ENCODE results near the gene PLA2G4C. TPM values are rescaled to one million over a fixed set of nuclear protein-coding genes. Genes with fewer than 3 reads are reported as not detected.

The PLA2G4C gene
- total RNA-seq, 1 donor from 2014 or later = 32.3 TPM

DNA sequence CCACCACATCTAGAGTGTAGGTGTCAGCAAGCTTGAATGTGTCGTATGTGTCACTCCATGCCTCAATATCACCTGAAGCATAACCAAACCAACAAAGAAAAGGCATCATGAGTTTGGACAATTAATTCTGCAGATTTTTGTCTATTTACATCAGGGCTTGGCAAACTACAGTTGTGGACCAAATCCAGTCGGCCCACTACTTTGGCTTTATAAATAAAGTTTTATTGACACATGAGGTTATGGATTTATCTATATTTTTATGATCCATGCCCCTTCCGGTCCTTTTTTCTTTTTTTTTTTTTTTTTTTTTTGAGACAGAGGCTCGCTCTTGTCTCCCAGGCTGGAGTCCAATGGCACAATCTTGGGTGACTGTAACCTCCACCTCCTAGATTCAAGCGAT is 57.5 kb downstream of the PLA2G4C start:
- DNase-seq = no peak

DNA sequence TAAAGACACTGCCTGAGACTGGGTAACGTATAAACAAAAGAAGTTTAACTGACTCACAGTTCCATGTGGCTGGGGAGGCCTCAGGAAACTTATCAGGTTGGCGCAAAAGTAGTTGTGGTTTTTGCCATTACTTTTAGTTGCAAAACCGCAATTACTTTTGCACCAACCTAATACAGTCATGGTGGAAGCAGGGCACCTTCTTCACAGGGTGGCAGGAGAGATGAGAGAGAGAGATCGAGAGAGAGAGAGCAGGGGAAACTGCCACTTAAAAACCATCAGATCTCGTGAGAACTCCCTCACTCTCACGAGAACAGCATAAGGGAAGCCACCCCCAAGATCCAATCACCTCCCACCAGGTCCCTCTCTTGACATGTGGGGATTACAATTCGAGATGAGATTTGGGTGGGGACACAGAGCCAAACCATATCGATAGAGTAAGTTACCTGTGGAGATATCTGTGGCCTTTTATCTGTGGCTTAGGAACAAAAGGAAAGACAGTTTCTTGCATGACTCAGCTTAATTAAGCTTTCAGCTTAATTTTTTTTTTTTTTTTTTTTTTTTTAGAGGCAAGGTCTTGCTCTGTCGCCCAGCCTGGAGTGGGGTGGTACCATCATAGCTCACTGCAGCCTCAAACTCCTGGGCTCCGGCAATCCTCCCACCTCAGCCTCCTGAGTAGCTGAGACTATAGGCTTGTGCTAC is 59.1 kb downstream of the PLA2G4C start:
- no peak for DNase-seq

DNA sequence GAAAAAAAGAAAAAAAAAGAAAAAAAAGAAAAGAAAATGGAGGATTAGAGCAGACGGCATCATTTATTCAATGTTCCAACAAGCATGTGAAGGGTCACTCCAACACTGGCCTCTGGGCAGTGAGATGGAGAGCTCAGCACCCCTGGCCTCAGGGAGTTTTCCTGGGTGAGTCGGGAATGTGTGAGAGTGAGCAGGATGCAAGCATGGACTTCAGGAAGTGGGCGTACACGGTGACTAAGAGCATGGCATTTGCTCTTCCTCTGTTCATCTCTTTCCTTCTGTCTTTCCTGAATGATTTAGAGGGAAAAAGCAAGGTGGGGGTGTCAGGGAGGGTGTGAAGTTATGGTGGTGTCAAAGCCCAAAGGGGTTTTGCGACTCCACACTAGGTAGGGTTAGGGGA is 66.1 kb downstream of the PLA2G4C start:
- no peak for DNase-seq

DNA sequence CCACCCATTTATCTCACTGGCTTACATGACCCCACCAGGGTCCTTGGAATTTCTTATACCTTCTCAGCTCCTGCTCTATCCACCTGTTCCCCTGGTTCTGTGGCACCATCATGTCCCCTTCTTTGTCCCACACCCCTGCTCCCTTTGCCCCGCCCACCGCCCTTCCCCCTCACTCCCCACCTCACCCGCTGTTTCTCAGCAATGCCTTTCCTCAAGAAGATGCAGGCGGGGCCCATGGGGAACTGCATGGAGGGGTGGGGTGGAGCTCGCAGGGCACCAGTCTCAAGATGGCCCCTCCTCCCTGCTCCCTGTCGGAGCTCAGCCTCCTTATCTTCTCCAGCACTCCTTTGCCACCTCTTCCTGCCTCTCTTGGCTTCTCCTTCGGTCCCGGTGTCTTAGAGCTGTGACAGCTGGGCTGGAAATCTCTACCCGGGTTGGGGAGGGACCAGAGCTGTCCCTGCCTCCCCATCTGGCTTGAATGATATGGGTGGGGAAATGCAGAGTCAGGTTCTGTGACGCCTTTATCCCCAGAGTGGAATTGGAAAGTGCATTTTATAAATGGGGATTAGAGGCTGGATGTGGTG is 66.8 kb downstream of the PLA2G4C start, which contains the start of gene CABP5:
TSS of gene CABP5 (minus strand) at position 405 of the 584 bp plus-strand sequence. CDS start at position 248, 157 bp downstream.
- DNase-seq = no peak

DNA sequence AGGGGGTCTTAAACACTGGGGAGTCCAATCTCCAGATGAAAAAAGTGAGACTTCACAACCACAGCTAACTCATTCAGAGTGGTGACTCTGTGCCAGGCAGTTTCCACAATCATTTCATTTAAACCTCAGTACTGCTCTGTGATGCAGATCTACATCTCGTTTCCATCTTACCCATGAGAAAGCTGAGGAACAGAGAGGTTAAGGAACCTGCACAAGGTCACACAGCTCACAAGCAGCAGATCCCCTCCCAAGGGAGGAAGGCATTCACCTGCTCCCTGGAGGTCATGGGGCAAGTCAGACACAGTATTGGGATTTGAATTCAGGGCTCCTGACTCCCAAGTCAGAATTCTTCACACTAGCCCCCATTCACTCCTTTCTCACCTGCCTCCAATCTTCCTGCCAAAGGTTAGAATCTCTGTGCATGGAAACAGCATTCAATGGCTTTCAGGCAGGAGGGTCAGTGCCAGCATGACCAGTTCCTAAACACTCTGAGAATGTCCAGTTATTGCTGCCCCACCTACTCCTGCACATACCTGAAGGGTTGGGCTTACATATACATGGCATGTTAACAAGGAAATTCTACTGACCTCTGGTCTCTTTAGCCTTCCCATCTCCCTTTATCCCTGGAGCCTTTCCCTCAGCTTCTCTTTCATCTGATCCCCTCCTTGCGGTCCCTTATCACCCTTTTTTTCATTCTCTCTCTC is 68.6 kb downstream of the PLA2G4C start:
- no peak for DNase-seq

DNA sequence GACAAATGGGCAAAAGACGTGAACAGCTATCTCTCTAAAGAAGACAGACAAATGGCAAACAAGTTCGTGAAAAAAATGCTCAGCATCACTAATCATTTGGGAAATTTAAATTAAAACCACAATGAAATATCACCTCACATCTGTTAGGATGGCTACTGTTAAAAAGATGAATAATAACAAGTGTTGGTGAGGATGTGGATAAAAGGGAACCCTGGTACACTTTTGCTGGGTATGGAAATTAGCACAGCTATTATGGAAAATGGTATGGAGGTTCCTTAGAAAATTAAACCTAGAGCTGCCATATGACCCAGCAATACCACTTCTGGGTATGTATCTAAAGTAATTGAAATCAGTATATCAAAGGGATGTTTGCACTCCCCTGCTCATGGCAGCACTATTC is 73.9 kb downstream of the PLA2G4C start:
- DNase-seq = no peak

DNA sequence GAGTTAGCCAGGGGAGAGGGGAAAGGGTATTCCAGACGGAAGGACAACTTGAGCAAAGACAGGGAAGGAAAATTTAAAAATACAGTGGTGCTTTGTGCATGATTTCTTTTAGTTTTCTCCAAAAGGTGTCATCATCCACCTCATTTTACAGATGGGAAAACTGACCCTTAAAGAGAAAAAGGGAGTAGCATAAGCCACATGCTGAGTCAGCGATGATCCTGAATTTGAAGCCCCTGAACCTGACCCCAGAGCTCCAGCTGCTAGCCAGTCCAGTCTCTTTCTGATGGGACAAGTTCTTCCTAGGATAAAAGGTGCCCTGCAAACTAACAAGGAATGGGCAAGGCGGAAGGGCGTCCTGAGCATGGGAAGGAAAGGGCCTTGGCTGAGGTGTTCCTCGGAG is 77.0 kb downstream of the PLA2G4C start:
- no peak for DNase-seq

DNA sequence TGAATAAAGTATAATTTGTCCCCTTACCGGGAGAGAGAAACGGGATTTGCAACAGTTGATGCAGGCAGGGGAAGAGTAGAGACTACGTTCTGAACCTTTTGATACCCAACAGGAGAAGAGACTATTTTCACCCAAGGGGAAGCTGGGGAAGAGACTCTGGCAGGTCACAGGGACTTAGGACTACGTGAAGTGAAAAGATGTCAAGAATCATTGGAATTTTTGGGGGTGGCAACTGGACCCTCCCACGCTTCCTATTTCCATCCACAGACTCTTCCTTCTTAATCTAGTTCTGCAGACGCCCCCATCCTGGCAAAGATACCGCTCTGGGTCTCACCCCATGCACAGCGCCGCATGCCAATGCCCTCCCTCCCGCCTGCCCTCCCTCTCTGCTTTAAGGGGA is 80.5 kb downstream of the PLA2G4C start:
- DNase-seq = no peak

DNA sequence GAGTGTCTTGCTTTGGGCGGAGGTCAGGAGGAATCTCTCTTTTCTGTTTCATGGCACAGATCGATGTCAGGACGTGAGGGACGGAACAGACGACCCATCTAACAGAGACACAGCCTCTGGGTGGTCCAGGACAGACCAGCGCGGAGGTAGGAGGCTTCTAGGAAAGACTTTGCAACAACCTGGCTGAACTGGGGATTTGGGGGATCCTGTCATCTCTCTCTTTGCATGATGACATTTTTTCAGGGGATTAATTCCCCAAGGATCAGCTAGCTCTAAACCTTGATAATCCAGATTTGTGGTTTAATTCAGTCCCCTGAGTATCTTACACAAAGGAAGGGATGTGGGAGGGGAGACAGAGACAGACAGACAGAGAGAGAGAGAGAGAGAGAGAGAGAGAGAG is 81.2 kb downstream of the PLA2G4C start:
- DNase-seq = no peak

DNA sequence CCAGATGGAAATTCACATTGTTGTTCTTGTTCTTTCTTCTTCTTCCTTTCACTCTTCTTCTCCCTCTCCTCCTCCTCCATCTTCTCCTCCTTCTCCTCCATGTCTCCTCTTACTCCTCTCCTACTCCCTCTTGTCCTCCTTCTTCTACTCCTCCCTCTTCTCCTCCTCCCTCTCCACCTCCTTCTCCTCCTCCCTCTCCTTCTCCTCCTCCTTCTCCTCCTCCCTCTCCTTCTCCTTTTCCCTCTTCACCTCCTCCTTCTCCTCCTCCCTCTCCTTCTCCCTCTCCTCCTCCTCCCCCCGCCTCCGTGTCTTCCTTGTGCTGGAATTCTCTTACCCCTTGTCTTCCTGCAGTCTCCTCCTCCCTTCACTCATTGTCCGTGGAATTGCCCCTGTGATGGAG is 85.1 kb downstream of the PLA2G4C start:
- no peak for DNase-seq

DNA sequence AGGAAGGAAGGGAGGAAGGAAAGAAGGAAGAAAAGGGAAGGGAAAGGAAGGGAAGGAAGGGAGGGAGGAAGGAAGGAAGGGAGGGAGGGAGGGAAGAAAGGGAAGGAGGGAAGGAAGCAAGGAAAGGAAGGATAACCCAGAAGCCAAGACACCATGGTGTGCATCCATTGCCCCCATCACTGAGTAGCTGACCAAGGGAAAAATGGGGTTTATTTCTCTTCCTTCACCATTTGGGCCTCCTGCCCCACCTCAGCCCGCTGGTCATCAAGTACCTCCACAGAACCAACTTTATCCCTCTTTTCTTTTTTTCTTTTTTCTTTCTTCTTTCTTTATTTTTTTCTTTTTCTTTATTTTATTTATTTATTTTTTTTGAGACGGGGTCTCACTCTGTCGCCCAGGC is 87.1 kb downstream of the PLA2G4C start:
- DNase-seq = no peak

DNA sequence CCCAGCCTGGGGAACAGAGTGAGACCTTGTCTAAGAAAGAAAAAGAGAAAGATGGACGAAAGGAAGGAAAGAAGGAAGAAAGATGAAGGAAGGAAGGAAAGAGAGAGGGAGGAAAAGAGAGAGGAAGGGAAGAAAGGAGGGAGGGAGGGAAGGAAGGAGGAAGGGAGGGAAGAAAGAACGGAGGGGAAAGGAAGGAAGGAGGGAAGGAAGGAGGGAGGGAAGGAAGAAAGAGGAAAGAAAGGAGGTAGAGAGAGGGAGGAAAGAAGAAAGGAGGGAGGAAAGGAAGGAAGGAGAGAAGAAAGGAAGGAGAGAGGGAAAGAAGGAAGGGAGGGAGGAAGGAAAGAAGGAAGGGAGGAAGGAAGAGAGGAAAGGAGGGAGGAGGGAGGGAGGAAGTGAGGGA is 87.6 kb downstream of the PLA2G4C start:
- no peak for DNase-seq

DNA sequence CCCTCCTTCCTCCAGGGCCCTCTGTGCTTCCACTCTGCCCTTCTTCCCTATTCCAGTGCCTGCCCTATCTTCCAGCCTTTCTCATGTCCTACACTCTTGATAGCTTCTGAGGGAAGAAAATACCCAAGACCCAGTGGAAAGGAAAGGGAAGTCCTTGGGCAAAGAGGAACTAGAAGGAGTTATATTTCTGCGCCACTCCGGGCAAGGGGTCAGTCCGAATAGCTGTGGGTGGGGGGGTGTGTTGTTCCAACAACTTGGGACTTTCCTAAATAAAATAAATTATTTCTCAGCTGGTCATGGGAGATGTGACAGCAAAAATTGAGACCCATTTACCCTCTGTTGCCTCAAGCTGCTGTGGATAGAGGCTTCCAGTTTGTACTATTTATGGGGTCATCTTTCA is 89.9 kb downstream of the PLA2G4C start:
- DNase-seq = no peak

DNA sequence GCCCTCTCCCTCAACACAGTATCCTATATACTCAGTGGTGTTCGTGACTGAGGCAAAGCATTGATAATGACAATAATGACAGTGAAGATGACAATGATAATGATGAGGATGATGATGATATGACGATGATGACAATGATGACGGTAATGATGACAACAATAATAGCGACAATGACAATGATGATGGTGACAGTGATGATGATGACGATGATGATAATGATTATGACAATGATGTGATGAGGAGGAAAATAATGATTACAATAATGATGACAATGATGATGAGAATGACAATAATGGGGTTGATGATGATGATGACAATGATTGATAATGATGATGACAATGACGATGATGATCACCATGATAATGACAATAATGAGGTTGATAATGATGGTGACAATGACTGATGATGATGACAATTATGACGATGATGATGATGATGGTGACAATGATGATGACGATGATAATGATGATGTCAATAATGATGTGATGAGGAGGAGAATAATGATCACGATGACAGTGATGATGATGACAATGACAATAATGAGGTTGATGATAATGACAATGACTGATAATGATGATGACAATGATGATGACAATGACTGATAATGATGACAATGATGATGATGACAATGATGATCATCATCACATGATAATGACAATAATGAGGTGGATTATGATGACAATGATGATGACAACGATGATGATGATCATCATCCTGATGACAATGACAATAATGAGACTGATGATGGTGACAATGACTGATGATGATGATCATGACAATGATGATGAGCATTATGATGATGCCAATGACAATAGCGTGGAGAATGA is 99.5 kb downstream of the PLA2G4C start:
- no peak for DNase-seq

DNA sequence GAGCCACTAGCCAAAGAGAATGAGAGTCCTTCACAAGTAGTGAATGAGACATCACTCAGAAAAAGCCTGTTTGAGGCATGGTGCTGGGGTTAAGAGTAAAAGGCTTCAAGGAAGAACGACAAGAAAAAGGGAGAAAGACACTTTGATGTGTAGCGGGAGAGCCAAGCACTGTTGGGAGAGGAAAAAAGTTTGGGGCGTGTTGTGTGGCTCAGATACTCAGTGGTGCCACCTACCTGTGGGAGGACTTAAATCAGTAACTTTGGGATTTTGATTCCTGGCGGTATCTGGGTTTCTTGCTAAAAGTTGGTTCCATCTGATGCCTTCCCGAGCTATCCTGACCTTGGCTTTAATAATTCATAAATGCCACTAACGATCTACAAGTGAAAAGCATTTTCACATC is 103.9 kb downstream of the PLA2G4C start:
- no peak for DNase-seq

DNA sequence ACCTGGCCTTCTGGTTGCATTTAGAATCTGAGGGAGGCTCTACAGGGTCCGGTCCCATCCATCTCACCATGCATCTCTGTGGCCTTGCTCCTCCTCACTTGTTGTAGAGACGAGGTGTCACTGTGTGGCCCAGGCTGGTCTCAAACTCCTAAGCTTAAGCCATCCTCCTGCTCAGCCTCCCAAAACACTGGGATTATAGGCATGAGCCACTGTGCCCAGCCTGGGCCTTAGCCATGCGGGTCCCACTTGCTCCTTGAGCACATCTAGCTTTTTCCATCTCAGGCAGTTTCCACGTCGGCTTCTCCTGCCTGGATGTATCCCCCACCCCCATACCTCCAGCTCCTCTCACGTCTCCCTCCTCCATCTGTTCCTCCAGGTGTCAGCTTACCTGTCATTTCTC is 106.4 kb downstream of the PLA2G4C start:
- no peak for DNase-seq

DNA sequence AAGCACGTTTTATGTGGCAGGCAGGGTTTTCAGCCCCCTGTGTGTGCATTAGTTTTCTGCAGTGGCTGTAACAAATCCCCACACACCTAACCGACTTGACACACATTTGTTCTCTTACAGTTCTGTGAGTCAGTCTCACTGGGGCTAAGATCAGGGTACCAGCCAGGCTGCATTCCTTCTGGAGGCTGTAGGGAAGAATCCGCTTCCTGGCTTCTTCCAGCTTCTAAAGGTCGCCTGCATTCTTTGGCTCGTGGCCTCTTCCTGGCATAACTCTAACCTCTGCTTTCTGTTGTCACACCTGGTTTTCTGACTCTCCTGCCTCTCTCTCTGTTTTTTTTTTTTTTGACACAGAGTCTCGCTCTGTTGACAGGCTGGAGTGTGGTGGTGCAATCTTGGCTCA is 109.8 kb downstream of the PLA2G4C start:
- no peak for DNase-seq

DNA sequence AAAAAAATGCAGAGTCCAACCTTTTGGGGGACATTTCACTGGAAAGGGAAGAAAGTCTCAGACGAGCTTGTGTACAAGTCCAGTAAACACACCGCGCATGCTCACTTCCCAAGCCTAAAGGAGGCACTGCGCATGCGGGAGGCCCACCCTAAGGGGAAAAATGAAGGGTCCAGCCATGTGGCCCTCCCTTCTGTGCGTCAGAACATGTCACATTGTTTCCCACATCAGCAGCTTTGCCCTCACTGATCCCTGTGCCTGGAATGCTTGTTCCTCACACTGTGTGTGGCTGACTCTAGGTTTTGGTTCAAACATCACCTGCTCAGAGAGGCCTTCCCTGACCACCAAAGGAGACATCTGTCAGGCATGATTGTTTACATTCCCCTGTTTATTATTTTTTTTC is 111.8 kb downstream of the PLA2G4C start:
- no peak for DNase-seq
